Activated T-cell treated with anti-CD3 and anti-CD28 coated beads, Interleukin-2, amount 50 U/mL, for 24 hours (primary cell): ENCODE measurements around the gene GALNTL6.
"Not testable (repeated sequence)": the region's sequence is repeated elsewhere in the genome, so short reads cannot be mapped to it uniquely, and the experiment has no call there.

Experiments used
- DNase-seq: peaks from one replicate; pipeline ENCODE4 v3.0.0-alpha.2; 2020
- H3K27ac Mint-ChIP-seq: 2 replicates; pipeline ENCODE4 v1.8.0; 2020; ENCODE audit warnings: mild to moderate bottlenecking, mixed read lengths
- H3K27me3 Mint-ChIP-seq: 2 replicates; pipeline ENCODE4 v1.8.0; 2020; ENCODE audit warnings: mixed read lengths
- H3K36me3 Mint-ChIP-seq: 2 replicates; pipeline ENCODE4 v1.8.0; 2020; ENCODE audit warnings: low read depth, mixed read lengths
- H3K4me1 Mint-ChIP-seq: 2 replicates; pipeline ENCODE4 v1.8.0; 2020; ENCODE audit warnings: low read depth, mixed read lengths
- H3K4me3 Mint-ChIP-seq: 2 replicates; pipeline ENCODE4 v1.8.0; 2020; ENCODE audit warnings: mild to moderate bottlenecking, moderate library complexity, mixed read lengths
- H3K9me3 Mint-ChIP-seq: 2 replicates; pipeline ENCODE4 v1.8.0; 2020; ENCODE audit warnings: mixed read lengths

The GALNTL6 gene

DNA sequence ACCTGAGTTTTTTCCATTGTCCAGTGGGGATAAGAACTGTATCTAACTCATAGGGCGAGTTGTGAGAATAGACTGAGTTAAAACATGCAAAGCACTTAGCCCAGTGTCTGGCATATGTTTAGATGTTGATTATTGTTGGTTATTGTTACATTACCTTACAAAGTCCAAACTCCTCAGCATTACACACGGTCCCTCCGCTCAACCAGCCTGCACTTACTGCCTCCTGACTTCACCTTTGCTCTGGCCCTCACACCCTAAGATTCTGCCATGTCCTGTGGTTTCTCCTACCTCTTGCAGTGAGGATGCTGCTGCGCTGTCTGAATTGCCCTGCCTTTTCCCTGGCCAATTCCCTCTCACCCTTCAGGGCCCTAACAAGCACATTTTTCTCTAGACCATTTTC is 1053.2 kb downstream of the GALNTL6 start:
- Mint-ChIP-seq H3K36me3 (no peaks in the 10 kb centered on the region), H3K4me1 (no peaks in the 10 kb centered on the region), H3K27me3 (peaks cover 3% of the 10 kb centered on the region), H3K4me3 (no peak overlapping the region), H3K27ac (no peak overlapping the region), H3K9me3 (peaks cover 6% of the 10 kb centered on the region)
- DNase-seq: no peak

DNA sequence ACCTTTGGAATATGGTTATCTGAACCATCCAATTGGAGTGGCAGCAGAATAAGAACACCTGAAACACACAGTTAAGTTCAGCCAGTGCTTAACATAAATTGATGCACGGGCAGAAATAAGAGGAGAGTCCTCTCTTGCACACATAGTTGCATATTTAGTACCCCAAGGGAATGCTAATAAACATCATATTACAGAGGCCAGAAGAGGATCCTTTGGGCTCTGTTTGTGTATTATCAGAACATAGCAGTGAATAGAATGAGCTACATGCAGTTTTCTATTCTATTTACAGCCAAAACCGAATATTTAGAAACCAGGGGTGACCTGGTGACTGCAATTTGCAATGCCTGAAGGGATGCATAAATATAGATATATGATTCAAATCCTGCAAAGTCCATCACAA is 1054.6 kb downstream of the GALNTL6 start:
- DNase-seq: no peak
- H3K27me3 Mint-ChIP-seq: no peaks in the 10 kb centered on the region
- no peak overlapping the region for H3K27ac Mint-ChIP-seq
- no peaks in the 10 kb centered on the region for H3K36me3 Mint-ChIP-seq
- H3K4me1 Mint-ChIP-seq: no peaks in the 10 kb centered on the region
- H3K9me3 Mint-ChIP-seq: no peaks in the 10 kb centered on the region
- no peak overlapping the region for H3K4me3 Mint-ChIP-seq

DNA sequence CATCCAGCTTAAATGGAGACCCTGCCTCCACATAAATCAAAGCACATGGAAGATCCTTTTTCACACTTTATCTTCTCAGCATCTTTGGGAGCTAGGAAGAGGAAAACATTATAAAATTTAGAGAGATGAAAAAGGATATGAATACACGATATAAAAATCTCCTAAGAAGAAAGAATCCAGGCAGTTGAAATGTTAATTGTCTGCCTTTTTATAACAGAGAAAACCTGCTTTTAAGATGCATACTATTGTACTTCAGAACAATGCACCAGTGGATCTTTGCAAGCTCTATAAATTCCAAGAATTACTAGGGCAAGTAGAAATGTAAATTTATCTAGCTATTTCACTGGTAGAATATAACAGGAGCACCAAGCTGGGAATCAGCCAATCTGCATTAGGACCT is 1055.1 kb downstream of the GALNTL6 start:
- Mint-ChIP-seq H3K27me3 (no peaks in the 10 kb centered on the region), H3K4me3 (no peak overlapping the region), H3K4me1 (no peaks in the 10 kb centered on the region), H3K36me3 (no peaks in the 10 kb centered on the region), H3K27ac (no peak overlapping the region), H3K9me3 (no peaks in the 10 kb centered on the region)
- no peak for DNase-seq

DNA sequence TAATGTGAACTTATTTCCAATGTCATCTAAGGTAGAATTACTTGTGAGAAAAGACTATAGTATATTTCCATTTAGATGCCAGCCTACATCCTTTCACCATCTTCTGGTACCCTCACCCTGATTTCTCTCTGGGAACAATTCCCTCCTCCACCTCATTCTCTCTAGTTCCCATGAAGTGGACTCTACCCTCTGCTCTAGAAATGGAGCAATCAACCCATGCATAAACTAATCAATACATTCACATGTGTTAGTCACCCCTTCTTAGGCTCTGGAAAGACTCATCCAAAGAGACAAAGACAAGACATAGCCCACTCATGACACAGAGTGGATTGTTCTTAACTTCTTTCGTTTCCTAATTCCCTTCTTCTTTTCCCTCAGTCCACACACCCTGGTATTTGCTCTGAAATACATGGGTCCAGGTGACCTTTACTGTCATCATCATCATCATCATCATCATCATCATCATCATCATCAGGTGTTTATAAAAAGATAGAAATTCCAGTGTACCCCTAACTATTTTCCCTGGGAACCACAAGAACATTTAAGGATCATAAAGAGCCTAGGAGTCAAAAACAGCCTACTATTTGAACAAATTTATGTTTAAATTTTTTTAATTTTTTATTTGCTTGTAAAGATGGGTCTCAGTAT is 1056.5 kb downstream of the GALNTL6 start:
- no peak for DNase-seq

DNA sequence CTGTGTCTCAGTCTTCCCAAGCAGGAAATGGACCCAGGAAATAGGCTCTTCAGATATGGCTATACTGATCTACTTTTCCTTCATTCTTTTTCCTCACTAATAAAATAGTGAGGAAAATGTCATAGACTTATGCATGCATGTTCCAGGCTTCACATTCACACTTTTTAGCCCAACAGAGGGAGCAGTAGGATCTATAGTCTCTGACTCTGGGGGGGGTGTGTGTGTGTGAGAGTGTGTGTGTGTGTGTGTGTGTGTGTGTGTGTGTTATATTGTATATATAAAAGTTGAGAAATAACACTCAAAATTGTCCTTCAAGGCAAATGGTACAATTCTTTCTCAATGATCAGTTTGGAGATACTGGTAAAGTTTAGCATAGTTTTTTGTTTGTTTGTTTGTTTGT is 1058.2 kb downstream of the GALNTL6 start:
- H3K27ac Mint-ChIP-seq: no peak overlapping the region
- H3K36me3 Mint-ChIP-seq: no peaks in the 10 kb centered on the region
- no peaks in the 10 kb centered on the region for H3K27me3 Mint-ChIP-seq
- no peaks in the 10 kb centered on the region for H3K4me1 Mint-ChIP-seq
- no peaks in the 10 kb centered on the region for H3K9me3 Mint-ChIP-seq
- no peak for DNase-seq
- no peak overlapping the region for H3K4me3 Mint-ChIP-seq

More for the DNA sequence above, 1056.5 kb downstream of the GALNTL6 start:
- Mint-ChIP-seq H3K4me3 (no peak overlapping the region), H3K9me3 (no peaks in the 10 kb centered on the region), H3K4me1 (no peaks in the 10 kb centered on the region), H3K27ac (no peak overlapping the region), H3K27me3 (no peaks in the 10 kb centered on the region), H3K36me3 (no peaks in the 10 kb centered on the region)

DNA sequence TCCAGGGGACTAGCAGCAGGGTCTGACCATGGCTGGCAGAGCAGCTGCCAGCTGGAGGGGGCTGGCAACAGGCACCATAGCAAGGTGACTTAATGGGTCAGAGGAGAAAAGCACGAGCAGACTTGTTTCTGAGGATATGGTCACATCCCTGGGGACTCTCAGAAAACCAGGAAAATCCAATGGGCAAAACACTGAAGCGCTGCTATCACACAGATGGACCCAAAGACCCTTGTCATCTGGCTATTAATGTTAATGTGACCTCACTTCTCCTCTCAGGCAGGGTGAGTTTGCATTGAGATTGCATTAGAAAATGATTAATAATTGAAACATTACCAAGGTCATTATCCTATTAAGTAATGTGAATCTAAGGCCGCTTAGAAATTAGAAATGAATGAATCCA is 1061.7 kb downstream of the GALNTL6 start:
- no peak for DNase-seq
- H3K4me3 Mint-ChIP-seq: no peak overlapping the region
- no peaks in the 10 kb centered on the region for H3K36me3 Mint-ChIP-seq
- H3K4me1 Mint-ChIP-seq: no peaks in the 10 kb centered on the region
- H3K27ac Mint-ChIP-seq: no peak overlapping the region
- H3K27me3 Mint-ChIP-seq: no peaks in the 10 kb centered on the region
- H3K9me3 Mint-ChIP-seq: no peaks in the 10 kb centered on the region

DNA sequence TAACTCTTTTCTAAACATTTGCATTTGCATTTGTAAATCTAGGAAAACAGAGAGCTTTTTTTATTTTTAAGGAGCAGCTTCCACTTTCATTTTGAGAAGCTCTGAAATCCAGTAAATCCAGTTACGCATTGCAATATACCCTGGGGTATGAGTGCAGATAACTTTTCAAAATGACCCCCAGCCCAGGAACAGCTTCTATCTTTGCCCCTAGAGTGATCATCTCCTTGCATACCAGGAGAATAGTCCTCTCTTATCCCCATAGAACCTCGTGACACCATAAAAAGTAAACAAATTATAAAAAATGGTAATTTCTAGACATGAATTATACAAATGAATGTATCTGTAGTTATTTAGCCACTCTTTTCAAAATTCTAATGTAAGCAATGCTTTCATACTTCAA is 1063.2 kb downstream of the GALNTL6 start:
- Mint-ChIP-seq H3K4me3 (no peak overlapping the region), H3K36me3 (no peaks in the 10 kb centered on the region), H3K27ac (no peak overlapping the region), H3K27me3 (no peaks in the 10 kb centered on the region), H3K4me1 (no peaks in the 10 kb centered on the region), H3K9me3 (no peaks in the 10 kb centered on the region)
- DNase-seq: no peak

DNA sequence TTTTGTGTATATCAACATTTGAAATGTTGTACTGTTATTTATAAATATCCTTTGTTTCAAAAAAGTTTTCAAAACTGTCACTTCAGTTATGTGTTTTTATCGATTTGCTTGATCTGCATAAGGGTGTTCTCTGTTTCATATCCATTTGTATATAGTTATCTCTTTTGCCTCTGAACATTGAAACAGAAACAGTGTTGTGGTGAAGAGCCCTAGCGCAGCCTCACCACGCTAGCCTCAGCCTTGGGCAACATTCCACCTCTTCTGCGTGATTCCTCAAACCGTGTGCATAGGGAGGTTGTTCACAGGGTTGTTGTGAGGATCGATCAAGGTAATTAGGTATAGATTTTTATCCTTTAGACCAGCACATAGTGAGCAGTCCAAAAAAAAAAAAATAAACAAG is 1068.4 kb downstream of the GALNTL6 start:
- H3K9me3 Mint-ChIP-seq: peaks cover 7% of the 10 kb centered on the region
- H3K4me3 Mint-ChIP-seq: no peak overlapping the region
- no peak overlapping the region for H3K27ac Mint-ChIP-seq
- H3K27me3 Mint-ChIP-seq: no peaks in the 10 kb centered on the region
- no peak for DNase-seq
- H3K4me1 Mint-ChIP-seq: no peaks in the 10 kb centered on the region
- H3K36me3 Mint-ChIP-seq: no peaks in the 10 kb centered on the region

DNA sequence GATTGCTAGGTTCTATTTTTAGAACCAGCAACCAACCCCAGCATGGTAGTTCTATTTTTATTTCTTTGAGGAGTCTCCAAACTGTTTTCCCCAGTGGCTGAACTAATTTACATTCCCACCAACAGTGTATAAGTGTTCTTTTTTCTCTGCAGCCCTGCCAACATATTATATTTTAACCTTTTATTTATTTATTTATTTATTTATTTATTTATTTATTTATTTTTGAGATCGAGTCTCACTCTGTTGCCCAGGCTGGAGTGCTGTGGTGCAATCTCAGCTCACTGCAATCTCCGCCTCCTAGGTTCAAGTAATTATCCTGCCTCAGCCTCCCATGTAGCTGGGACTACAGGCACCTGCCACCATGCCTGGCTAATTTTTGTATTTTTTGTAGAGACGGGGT is 1074.2 kb downstream of the GALNTL6 start:
- not testable (repeated sequence) for H3K36me3 Mint-ChIP-seq, DNase-seq, H3K4me3 Mint-ChIP-seq, H3K4me1 Mint-ChIP-seq, H3K9me3 Mint-ChIP-seq, H3K27me3 Mint-ChIP-seq, H3K27ac Mint-ChIP-seq

DNA sequence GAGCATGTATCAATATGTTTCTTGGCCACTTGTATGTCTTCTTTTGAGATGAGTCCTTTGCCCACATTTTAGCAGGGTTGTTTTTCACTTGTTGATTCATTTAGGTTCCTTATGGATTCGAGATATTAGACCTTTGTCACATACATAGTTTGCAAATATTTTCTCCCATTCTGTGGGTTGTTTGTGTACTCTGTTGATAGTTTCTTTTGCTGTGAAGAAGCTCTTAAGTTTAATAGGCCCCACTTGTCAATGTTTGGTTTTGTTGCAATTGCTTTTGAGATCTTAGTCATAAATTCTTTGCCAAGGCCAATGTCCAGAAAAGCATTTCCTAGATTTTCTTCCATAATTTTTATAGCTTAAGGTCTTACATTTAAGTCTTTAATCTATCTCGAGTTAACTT is 1074.8 kb downstream of the GALNTL6 start:
- no peak overlapping the region for H3K4me3 Mint-ChIP-seq
- no peaks in the 10 kb centered on the region for H3K36me3 Mint-ChIP-seq
- DNase-seq: no peak
- H3K27me3 Mint-ChIP-seq: no peaks in the 10 kb centered on the region
- no peaks in the 10 kb centered on the region for H3K4me1 Mint-ChIP-seq
- H3K9me3 Mint-ChIP-seq: peaks cover 9% of the 10 kb centered on the region
- no peak overlapping the region for H3K27ac Mint-ChIP-seq

DNA sequence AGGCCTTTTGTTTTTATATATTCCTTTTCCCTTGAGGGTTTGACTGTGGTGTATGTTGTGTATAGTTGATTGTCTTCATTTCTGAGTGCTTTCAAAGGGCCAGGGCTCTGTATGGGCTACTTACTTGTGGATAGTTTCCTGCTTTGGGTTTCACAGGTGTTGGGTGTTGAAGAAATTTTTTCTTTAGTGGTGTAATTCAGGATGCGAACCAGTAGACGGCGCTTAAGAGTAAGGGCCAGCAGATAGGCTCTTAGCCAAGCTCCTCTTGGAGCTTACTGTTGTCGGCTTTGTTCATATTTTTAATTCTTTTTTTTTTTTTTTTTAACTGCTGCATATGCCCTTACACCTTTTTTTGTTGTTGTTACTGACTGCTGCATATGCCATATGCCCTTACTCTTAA is 1079.1 kb downstream of the GALNTL6 start:
- Mint-ChIP-seq H3K27me3 (peaks cover 4% of the 10 kb centered on the region), H3K4me3 (no peak overlapping the region), H3K4me1 (no peaks in the 10 kb centered on the region), H3K9me3 (peaks cover 11% of the 10 kb centered on the region), H3K36me3 (no peaks in the 10 kb centered on the region), H3K27ac (no peak overlapping the region)
- no peak for DNase-seq

DNA sequence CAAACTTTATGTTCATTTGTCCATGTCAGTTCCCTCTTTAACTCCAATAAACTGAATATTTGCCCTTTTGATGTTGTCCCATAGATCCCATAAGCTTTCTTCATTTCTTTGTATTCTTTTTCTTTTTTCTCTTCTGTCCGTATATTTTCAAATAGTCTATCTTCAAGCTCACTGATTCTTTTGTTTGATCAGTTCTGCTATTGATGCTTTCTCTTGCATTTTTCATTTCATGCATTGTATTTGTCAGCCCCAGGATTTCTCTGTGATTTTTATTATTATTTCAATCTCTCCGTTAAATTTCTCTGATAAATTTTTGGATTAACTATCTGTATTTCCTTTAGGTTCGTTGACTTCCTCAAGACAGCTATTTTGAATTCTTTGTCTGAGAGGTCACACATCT is 1082.5 kb downstream of the GALNTL6 start:
- H3K4me3 Mint-ChIP-seq: no peak overlapping the region
- H3K36me3 Mint-ChIP-seq: no peaks in the 10 kb centered on the region
- no peak overlapping the region for H3K27ac Mint-ChIP-seq
- DNase-seq: no peak
- peaks cover 4% of the 10 kb centered on the region for H3K27me3 Mint-ChIP-seq
- no peaks in the 10 kb centered on the region for H3K4me1 Mint-ChIP-seq
- peaks cover 9% of the 10 kb centered on the region for H3K9me3 Mint-ChIP-seq

DNA sequence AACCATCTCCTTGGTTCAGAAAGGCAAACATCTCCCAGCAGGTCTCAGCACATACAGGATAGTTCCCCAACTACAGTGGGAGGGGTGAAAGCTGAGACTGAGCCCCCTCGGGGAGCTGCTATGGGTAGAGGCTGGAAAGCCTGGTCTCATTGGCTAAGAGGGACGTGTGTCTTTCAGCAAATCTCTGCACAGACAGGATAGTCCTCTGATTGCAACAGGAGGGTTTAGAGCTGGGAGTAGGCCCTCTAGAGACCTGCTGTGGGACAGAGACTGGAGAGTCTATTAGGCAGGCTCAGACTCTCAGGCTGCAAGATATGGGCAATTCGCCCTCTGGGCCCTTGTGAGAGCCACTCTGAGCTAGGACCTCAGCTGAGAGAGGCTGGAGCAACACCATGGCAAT is 1083.8 kb downstream of the GALNTL6 start:
- peaks cover 9% of the 10 kb centered on the region for H3K9me3 Mint-ChIP-seq
- no peaks in the 10 kb centered on the region for H3K36me3 Mint-ChIP-seq
- no peak for DNase-seq
- H3K4me1 Mint-ChIP-seq: no peaks in the 10 kb centered on the region
- H3K4me3 Mint-ChIP-seq: no peak overlapping the region
- peaks cover 4% of the 10 kb centered on the region for H3K27me3 Mint-ChIP-seq
- H3K27ac Mint-ChIP-seq: no peak overlapping the region

DNA sequence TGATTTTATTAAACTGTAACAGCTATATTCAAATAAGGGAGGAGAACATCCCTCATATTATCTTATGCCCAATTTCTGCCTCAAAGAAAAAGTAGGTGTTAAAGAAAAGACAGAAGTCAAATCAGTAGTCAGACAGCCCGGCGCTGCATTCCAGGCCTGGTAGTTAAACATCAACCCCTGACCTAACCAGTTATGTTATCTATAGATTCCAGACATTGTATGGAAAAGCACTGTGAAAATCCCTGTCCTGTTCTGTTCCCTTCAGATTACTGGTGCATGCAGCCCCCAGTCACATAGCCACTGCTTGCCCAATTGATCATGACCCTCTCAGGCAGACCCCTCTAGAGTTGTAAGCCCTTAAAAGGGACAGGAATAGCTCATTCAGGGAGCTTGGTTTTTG is 1085.5 kb downstream of the GALNTL6 start:
- Mint-ChIP-seq H3K27ac (no peak overlapping the region), H3K27me3 (peaks cover 3% of the 10 kb centered on the region), H3K4me3 (no peak overlapping the region), H3K9me3 (peaks cover 9% of the 10 kb centered on the region), H3K36me3 (no peaks in the 10 kb centered on the region), H3K4me1 (no peaks in the 10 kb centered on the region)
- no peak for DNase-seq

DNA sequence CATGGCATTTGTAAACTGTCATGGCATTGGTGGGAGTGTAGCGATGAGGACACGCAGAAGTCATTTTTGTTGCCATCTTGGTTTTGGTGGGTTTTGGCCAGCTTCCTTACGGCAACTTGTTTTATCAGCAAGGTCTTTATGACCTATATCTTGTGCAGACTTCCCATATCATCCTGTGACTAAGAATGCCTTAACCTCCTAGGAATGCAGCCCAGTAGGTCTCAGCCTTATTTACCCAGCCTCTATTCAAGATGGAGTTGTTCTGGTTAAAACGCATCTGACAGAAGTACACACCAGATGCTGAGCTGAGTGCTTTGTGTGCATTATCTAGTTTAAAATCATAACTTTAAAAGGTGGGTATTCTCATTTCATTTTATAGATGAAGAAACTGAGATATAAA is 1086.7 kb downstream of the GALNTL6 start:
- Mint-ChIP-seq H3K36me3 (no peaks in the 10 kb centered on the region), H3K27ac (no peak overlapping the region), H3K4me3 (no peak overlapping the region), H3K4me1 (no peaks in the 10 kb centered on the region), H3K27me3 (no peaks in the 10 kb centered on the region), H3K9me3 (peaks cover 9% of the 10 kb centered on the region)
- DNase-seq: no peak

DNA sequence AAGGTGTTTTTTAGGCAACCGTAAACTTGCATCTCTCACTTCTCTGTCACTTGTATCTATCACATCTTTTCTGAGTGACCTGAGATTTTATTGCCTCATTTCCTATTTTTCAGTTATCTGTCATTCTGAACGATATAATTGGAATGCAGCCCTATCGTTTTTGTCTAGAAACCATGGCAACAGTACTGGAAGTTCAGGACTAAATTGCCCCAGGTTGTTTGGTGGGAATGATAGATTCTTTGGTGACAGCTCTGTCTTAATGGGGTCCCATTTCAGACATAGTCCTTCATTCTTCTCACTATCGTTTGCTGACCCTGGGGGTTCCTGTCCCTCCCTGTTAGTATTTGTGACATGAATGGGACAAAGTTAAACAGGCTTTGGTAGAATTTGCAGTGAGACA is 1087.7 kb downstream of the GALNTL6 start:
- no peak for DNase-seq
- Mint-ChIP-seq H3K4me3 (no peak overlapping the region), H3K36me3 (no peaks in the 10 kb centered on the region), H3K9me3 (peaks cover 3% of the 10 kb centered on the region), H3K27me3 (peaks cover 3% of the 10 kb centered on the region), H3K4me1 (no peaks in the 10 kb centered on the region), H3K27ac (no peak overlapping the region)
